Body of pancreas (tissue), 4 donors: ENCODE data around the gene LIPM. TPM values are rescaled to one million over a fixed set of nuclear protein-coding genes. Genes with fewer than 3 reads are reported as not detected.
A peak's percentile ranks its signal among the peaks of the same experiment; 100 is the strongest.

Source experiments
- ATAC-seq: fragments of 150-250 bp; one replicate; pipeline ENCODE4 v1.9.1; 2016
- DNase-seq, 4 donors: peaks; one replicate each; pipeline ENCODE4 v3.0.0-alpha.2; 2019
- H3K27ac ChIP-seq, 4 donors: fragments of 200-600 bp; sonication (generic); 1 replicate in 3 of 4; 2 replicates in 1 of 4; pipeline versions ENCODE4 v1.5.1 to v1.6.1; 2016 to 2019; ENCODE audit warnings: mild to moderate bottlenecking in 1 of 4, mixed read lengths in 1 of 4, moderate library complexity in 1 of 4
- H3K27me3 ChIP-seq, 2 donors: fragments of 200-600 bp; sonication (generic); one replicate each; pipeline ENCODE4 v1.6.0; 2016; ENCODE audit warnings: mild to moderate bottlenecking in 1 of 2
- H3K36me3 ChIP-seq, 2 donors: fragments of 200-600 bp; sonication (generic); replicated peaks in 1 of 2; 2 replicates each; pipeline ENCODE4 v1.5.1; 2016; ENCODE audit warnings: low read depth in 2 of 2; ENCODE audit not compliant: insufficient read depth in 1 of 2
- H3K4me1 ChIP-seq: fragments of 200-600 bp; sonication (generic); one replicate; pipeline ENCODE4 v1.6.0; 2016
- H3K4me3 ChIP-seq, 2 donors: fragments of 200-600 bp; sonication (generic); 1 replicate in 1 of 2; 2 replicates in 1 of 2; pipeline ENCODE4 v1.5.1; 2016 to 2019
- H3K9me3 ChIP-seq, 3 donors: fragments of 200-600 bp; sonication (generic); 1 replicate in 2 of 3; 2 replicates in 1 of 3; pipeline ENCODE4 v1.5.1; 2016
- CTCF ChIP-seq, 7 experiments: fragments of 450-650 bp in 4 of 7; fragments of 200-600 bp in 3 of 7; sonication (generic) in 3 of 7; IDR thresholded peaks; one replicate each; pipeline ENCODE4 v1.5.1; 2016 to 2019; ENCODE audit warnings: antibody characterized with exemption in 7 of 7
- POLR2A ChIP-seq, 3 donors: fragments of 450-650 bp; IDR thresholded peaks; one replicate each; pipeline ENCODE4 v1.6.1; 2016; ENCODE audit warnings: antibody characterized with exemption in 3 of 3, mild to moderate bottlenecking in 2 of 3
- WGBS, 2 donors: methylation state at CpG; one replicate each; pipeline ENCODE4 v1.1.5; 2017; 5-methylcytosine and 5-hydroxymethylcytosine counted together
- intact Hi-C: fragments of 100-400 bp; cut with DNase I; formaldehyde crosslinking; loops from one replicate; pipeline ENCODE4 v1.15.1; 2023
- total RNA-seq, 2 donors: library from RNA; depleted of rRNA; stranded (reverse); fragments of >200 nt; gene quantifications; one replicate each; pipeline ENCODE4 v1.1.0, GENCODE V29; 2016

LIPM gene, protein sequence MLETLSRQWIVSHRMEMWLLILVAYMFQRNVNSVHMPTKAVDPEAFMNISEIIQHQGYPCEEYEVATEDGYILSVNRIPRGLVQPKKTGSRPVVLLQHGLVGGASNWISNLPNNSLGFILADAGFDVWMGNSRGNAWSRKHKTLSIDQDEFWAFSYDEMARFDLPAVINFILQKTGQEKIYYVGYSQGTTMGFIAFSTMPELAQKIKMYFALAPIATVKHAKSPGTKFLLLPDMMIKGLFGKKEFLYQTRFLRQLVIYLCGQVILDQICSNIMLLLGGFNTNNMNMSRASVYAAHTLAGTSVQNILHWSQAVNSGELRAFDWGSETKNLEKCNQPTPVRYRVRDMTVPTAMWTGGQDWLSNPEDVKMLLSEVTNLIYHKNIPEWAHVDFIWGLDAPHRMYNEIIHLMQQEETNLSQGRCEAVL
- total RNA-seq, result not detected

- Histone ChIP-seq H3K4me1 (no peaks in the 10 kb centered on the region), H3K27ac (no peak within 1 kb of the TSS), H3K9me3 (no peaks in the 10 kb centered on the region), H3K36me3 (no peaks in the 10 kb centered on the region), H3K27me3 (no peaks in the 10 kb centered on the region), H3K4me3 (no peak within 1 kb of the TSS)
- 65 to 79% methylated on average over 2 of the region's 2 CpGs for WGBS, 2 donors
- ATAC-seq (no peak), DNase-seq (no peak)
- intact Hi-C loops, result no loop called here
- TF ChIP-seq CTCF (IDR thresholded peaks at IDR 0.05), result no peak
- no peak for TF ChIP-seq POLR2A (IDR thresholded peaks at IDR 0.05)
Observed at GRCh38 chr10:88802523-88803285, at the start of gene LIPM. Gene LIPM (plus strand): TSS chr10:88802730. CDS start chr10:88802897, 167 bp downstream.

DNA sequence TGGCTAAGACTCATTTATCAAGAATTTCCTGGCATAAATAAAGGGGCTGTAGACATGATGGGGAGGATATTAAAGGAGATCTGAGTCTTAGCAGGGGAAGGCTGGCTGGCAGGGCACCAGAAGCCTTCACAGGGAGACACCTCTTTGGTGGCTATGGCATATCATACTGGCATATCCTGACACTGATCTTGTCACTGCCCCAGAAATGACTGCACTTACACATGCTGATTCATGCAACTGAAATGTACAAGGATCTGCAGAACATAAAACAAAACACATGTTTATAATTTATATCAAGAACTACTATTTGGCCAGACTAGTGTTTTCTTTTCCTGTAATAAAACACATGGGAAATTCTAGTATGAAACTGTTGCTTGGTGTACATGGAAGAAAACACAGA, 48.2 kb upstream of the LIPM start:
- no peaks in the 10 kb centered on the region for H3K4me1 ChIP-seq
- ATAC-seq (no peak), DNase-seq (no peak)
- H3K36me3 ChIP-seq, result no peaks in the 10 kb centered on the region
- peaks cover 0 to 1% (median 0%) of the 10 kb centered on the region in 3 donors for H3K9me3 ChIP-seq
- no peak overlapping the region for H3K4me3 ChIP-seq
- H3K27ac ChIP-seq, result no peak overlapping the region
- no peaks in the 10 kb centered on the region for H3K27me3 ChIP-seq
- intact Hi-C loops, result no loop called here
- no peak for TF ChIP-seq CTCF (IDR thresholded peaks at IDR 0.05)

GRCh38 chr10:88755753-88756152, 46.8 kb upstream of the LIPM start:
- H3K27ac ChIP-seq, result no peak overlapping the region
- no peaks in the 10 kb centered on the region for H3K9me3 ChIP-seq
- H3K4me3 ChIP-seq, result no peak overlapping the region
- H3K27me3 ChIP-seq, result no peaks in the 10 kb centered on the region
- no peak for DNase-seq
- intact Hi-C loops, result no loop called here
- 62 to 71% methylated on average over 3 of the region's 3 CpGs for WGBS, 2 donors
- TF ChIP-seq CTCF (IDR thresholded peaks at IDR 0.05) (no peak), POLR2A (IDR thresholded peaks at IDR 0.05) (no peak)
- ATAC-seq, result no peak
- no peaks in the 10 kb centered on the region for H3K4me1 ChIP-seq
- H3K36me3 ChIP-seq, result no peaks in the 10 kb centered on the region

GRCh38 chr10:88756660-88757059, 45.9 kb upstream of the LIPM start:
- Histone ChIP-seq H3K4me1 (no peaks in the 10 kb centered on the region), H3K4me3 (no peak overlapping the region), H3K9me3 (no peaks in the 10 kb centered on the region), H3K27ac (no peak overlapping the region), H3K36me3 (no peaks in the 10 kb centered on the region), H3K27me3 (no peaks in the 10 kb centered on the region)
- ATAC-seq (no peak), DNase-seq (no peak)
- WGBS, 2 donors, result 0 to 65% methylated on average over 1 of the region's 1 CpG
- intact Hi-C loops, result no loop called here
- no peak for TF ChIP-seq POLR2A (IDR thresholded peaks at IDR 0.05)

DNA sequence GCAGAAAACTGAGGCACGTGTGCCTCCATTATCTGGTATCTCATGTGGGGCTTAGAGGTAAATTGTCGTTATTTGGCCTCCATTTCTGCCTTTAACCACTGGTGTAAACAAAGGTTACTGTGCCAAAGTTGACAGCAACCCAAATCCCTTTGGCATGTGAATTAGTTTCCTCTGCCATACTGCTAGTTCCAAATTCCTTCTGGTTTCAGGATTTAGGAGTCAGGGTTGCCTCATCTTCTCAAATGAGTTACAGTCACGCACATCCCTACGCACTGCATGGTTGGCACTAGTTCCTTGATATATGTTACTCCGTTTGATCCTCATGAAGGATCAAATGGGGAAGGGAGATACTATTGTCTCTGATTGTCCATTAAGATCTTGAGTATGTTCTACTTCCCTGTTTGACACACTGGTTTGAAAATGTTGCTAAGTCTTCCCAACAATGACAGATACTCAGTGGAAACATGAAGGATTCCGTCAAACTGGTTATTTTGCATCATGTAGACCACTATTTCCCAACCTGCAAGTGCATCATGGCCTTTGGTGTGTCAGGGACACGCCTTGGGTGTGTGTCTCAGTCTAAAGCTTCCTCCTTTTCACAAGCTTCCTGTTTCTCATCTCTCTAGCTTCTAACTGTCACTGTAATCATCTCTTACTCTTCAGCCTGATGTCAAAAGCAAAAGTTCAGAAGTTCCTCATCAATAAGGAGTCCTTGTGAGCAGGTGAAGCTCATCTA, 43.0 kb upstream of the LIPM start, which contains the start of gene LIPN:
LIPN (plus strand) TSS at position 655 of the 736 bp plus-strand sequence. CDS start 1,386 bp downstream, outside the sequence.
- 77 to 91% methylated on average over 7 of the region's 7 CpGs for WGBS, 2 donors
- intact Hi-C loops, result no loop called here
- H3K36me3 ChIP-seq, result no peaks in the 10 kb centered on the region
- H3K4me3 ChIP-seq, result no peak within 1 kb of the TSS
- no peaks in the 10 kb centered on the region for H3K4me1 ChIP-seq
- H3K27ac ChIP-seq, result no peak within 1 kb of the TSS
- no peak for ATAC-seq
- DNase-seq, result peak in 1 of 4 donors; percentile 59
- TF ChIP-seq CTCF (IDR thresholded peaks at IDR 0.05) (no peak), POLR2A (IDR thresholded peaks at IDR 0.05) (no peak)
- no peaks in the 10 kb centered on the region for H3K9me3 ChIP-seq
- no peaks in the 10 kb centered on the region for H3K27me3 ChIP-seq
